GM19395 (cell line): Measurements from ENCODE around the gene LRRC4.

Source experiments
- ATAC-seq: cut with Tn5 transposase; IDR thresholded peaks from one replicate; pipeline ENCODE4 v1.9.1; 2021; ENCODE audit warnings: mild to moderate bottlenecking, moderate library complexity; ENCODE audit not compliant: unreplicated experiment

The LRRC4 gene

GRCh38 chr7:128030654-128031611, at the start of gene LRRC4:
Gene LRRC4, minus strand, starts transcription at chr7:128031437. Its CDS starts 797 bp downstream, at chr7:128030640.
- ATAC-seq, result peak; percentile 44

- ATAC-seq, result no peak
Observed at GRCh38 chr7:128080169-128080568, 48.9 kb upstream of the LRRC4 start.

GRCh38 chr7:128078309-128078708, 47.1 kb upstream of the LRRC4 start:
- no peak for ATAC-seq

- no peak for ATAC-seq
Observed at GRCh38 chr7:128076796-128077271, 45.6 kb upstream of the LRRC4 start.

GRCh38 chr7:128076196-128076795, 45.1 kb upstream of the LRRC4 start:
- no peak for ATAC-seq

- no peak for ATAC-seq
Observed at GRCh38 chr7:128075242-128076095, 44.2 kb upstream of the LRRC4 start.

GRCh38 chr7:128074736-128075135, 43.5 kb upstream of the LRRC4 start:
- ATAC-seq, result no peak

GRCh38 chr7:128074336-128074735, 43.1 kb upstream of the LRRC4 start:
- ATAC-seq, result no peak

GRCh38 chr7:128073671-128074310, 42.6 kb upstream of the LRRC4 start:
- no peak for ATAC-seq

GRCh38 chr7:128071801-128072200, 40.6 kb upstream of the LRRC4 start:
- no peak for ATAC-seq

- ATAC-seq, result no peak
Observed at GRCh38 chr7:128071376-128071775, 40.1 kb upstream of the LRRC4 start.

- no peak for ATAC-seq
Observed at GRCh38 chr7:128069373-128070364, 38.4 kb upstream of the LRRC4 start.

- ATAC-seq, result no peak
Observed at GRCh38 chr7:128068785-128069184, 37.5 kb upstream of the LRRC4 start.

- ATAC-seq, result no peak
Observed at GRCh38 chr7:128067983-128068382, 36.7 kb upstream of the LRRC4 start.

GRCh38 chr7:128066858-128067257, 35.6 kb upstream of the LRRC4 start:
- ATAC-seq, result no peak

- no peak for ATAC-seq
Observed at GRCh38 chr7:128066395-128066794, 35.2 kb upstream of the LRRC4 start.

- ATAC-seq, result no peak
Observed at GRCh38 chr7:128065872-128066271, 34.6 kb upstream of the LRRC4 start.

- ATAC-seq, result no peak
Observed at GRCh38 chr7:128063088-128063487, 31.9 kb upstream of the LRRC4 start.

GRCh38 chr7:128060018-128060417, 28.8 kb upstream of the LRRC4 start:
- no peak for ATAC-seq
